GM23338 (cell line): ENCODE results near the gene EIF4E3. TPM values are rescaled to one million over a fixed set of nuclear protein-coding genes. Genes with fewer than 3 reads are reported as not detected.

Experiments used
- ATAC-seq: fragments of 200-7000 bp; cut with Tn5 transposase; 3 replicates; pipeline ENCODE4 v1.9.1; 2020
- DNase-seq: peaks from one replicate; pipeline ENCODE4 v3.0.0-alpha.2; 2015; ENCODE audit warnings: low spot score
- H2AFZ ChIP-seq: fragments of 200-600 bp; sonication (generic); 2 replicates; pipeline ENCODE4 v1.8.0; 2016; ENCODE audit warnings: antibody characterized with exemption, mild to moderate bottlenecking, moderate library complexity
- H3F3A ChIP-seq: fragments of 200-600 bp; sonication (generic); replicated peaks from 2 replicates; pipeline ENCODE4 v1.8.0; 2017; ENCODE audit warnings: antibody characterized with exemption, mixed run types, low read depth
- H3K27ac ChIP-seq: fragments of 200-600 bp; sonication (generic); 2 replicates; pipeline ENCODE4 v1.6.1; 2016; ENCODE audit warnings: low read depth
- H3K27me3 ChIP-seq: fragments of 200-600 bp; sonication (generic); 2 replicates; pipeline ENCODE4 v1.8.0; 2016; ENCODE audit warnings: mild to moderate bottlenecking, mixed run types, moderate library complexity; ENCODE audit not compliant: insufficient read depth
- H3K36me3 ChIP-seq: fragments of 200-600 bp; sonication (generic); 2 replicates; pipeline ENCODE4 v1.8.0; 2016; ENCODE audit warnings: mild to moderate bottlenecking; ENCODE audit not compliant: insufficient read depth
- H3K4me1 ChIP-seq: fragments of 200-600 bp; sonication (generic); 2 replicates; pipeline ENCODE4 v1.8.0; 2016; ENCODE audit warnings: mild to moderate bottlenecking, moderate library complexity; ENCODE audit not compliant: insufficient read depth
- H3K4me2 ChIP-seq: fragments of 200-600 bp; sonication (generic); 2 replicates; pipeline ENCODE4 v1.7.1; 2017; ENCODE audit warnings: mixed run types
- H3K4me3 ChIP-seq: fragments of 200-600 bp; sonication (generic); 2 replicates; pipeline ENCODE4 v1.6.1; 2016; ENCODE audit warnings: mixed run types
- H3K79me2 ChIP-seq: fragments of 200-600 bp; sonication (generic); replicated peaks from 2 replicates; pipeline ENCODE4 v1.8.0; 2017; ENCODE audit warnings: mild to moderate bottlenecking; ENCODE audit not compliant: insufficient read depth
- H3K9me2 ChIP-seq: fragments of 200-600 bp; sonication (generic); 2 replicates; pipeline ENCODE4 v1.8.0; 2017; ENCODE audit not compliant: insufficient read depth
- H4K20me1 ChIP-seq: fragments of 200-600 bp; sonication (generic); replicated peaks from 2 replicates; pipeline ENCODE4 v1.8.0; 2017; ENCODE audit warnings: mild to moderate bottlenecking; ENCODE audit not compliant: insufficient read depth
- H3K27ac Mint-ChIP-seq: 2 replicates; pipeline ENCODE4 v1.8.0; 2020; ENCODE audit warnings: inconsistent platforms, mild to moderate bottlenecking, moderate library complexity, mixed read lengths
- H3K27me3 Mint-ChIP-seq: 3 replicates; pipeline ENCODE4 v1.8.0; 2022; ENCODE audit warnings: low read depth, mild to moderate bottlenecking, moderate library complexity, mixed read lengths, inconsistent platforms; ENCODE audit not compliant: insufficient read depth, poor library complexity
- H3K36me3 Mint-ChIP-seq: 3 replicates; pipeline ENCODE4 v1.8.0; 2021; ENCODE audit warnings: low read depth, mild to moderate bottlenecking, inconsistent platforms, moderate library complexity, mixed read lengths
- H3K4me1 Mint-ChIP-seq: 3 replicates; pipeline ENCODE4 v1.8.0; 2020; ENCODE audit warnings: mild to moderate bottlenecking, inconsistent platforms, mixed read lengths
- H3K4me3 Mint-ChIP-seq: 3 replicates; pipeline ENCODE4 v1.8.0; 2021; ENCODE audit warnings: moderate library complexity, mild to moderate bottlenecking, inconsistent platforms, mixed read lengths
- H3K9me3 Mint-ChIP-seq: 3 replicates; pipeline ENCODE4 v1.8.0; 2020; ENCODE audit warnings: moderate library complexity, mild to moderate bottlenecking, inconsistent platforms, mixed read lengths
- CREB1 ChIP-seq: fragments of 250-450 bp; sonication (Bioruptor Pico); IDR thresholded peaks from 2 replicates; pipeline ENCODE4 v1.5.0; 2020; ENCODE audit warnings: low read depth, mild to moderate bottlenecking, moderate library complexity
- CTCF ChIP-seq, 2 experiments: fragments of 200-600 bp in 1 of 2; sonication (generic) in 1 of 2; conservative IDR thresholded peaks; 2 replicates each; pipeline versions ENCODE4 v1.5.1 to v1.6.1; 2016 to 2017; ENCODE audit warnings: antibody characterized with exemption in 2 of 2, low read depth in 2 of 2, mild to moderate bottlenecking in 2 of 2, moderate library complexity in 1 of 2
- EZH2 ChIP-seq: fragments of 200-600 bp; sonication (generic); IDR thresholded peaks from one replicate; pipeline ENCODE4 v1.8.0; 2017; ENCODE audit warnings: antibody characterized with exemption, mild to moderate bottlenecking, low read depth; ENCODE audit not compliant: unreplicated experiment
- EZH2phosphoT487 ChIP-seq: fragments of 200-600 bp; sonication (generic); IDR thresholded peaks from one replicate; pipeline ENCODE4 v1.8.1; 2018; ENCODE audit warnings: antibody characterized with exemption; ENCODE audit not compliant: unreplicated experiment
- JUNB ChIP-seq: IDR thresholded peaks from one replicate; pipeline ENCODE4 v1.6.1; 2016; ENCODE audit warnings: antibody characterized with exemption; ENCODE audit not compliant: unreplicated experiment
- NANOG ChIP-seq: IDR thresholded peaks from 2 replicates; pipeline ENCODE4 v1.6.1; 2016; ENCODE audit warnings: antibody characterized with exemption, borderline replicate concordance
- POLR2AphosphoS5 ChIP-seq: IDR thresholded peaks from 2 replicates; pipeline ENCODE4 v1.6.1; 2016; ENCODE audit warnings: antibody characterized with exemption, low read depth
- REST ChIP-seq: IDR thresholded peaks from one replicate; pipeline ENCODE4 v1.6.1; 2018; ENCODE audit warnings: antibody characterized with exemption; ENCODE audit not compliant: unreplicated experiment
- STAT1 ChIP-seq: IDR thresholded peaks from one replicate; pipeline ENCODE4 v1.6.1; 2016; ENCODE audit warnings: antibody characterized with exemption; ENCODE audit not compliant: unreplicated experiment
- ZNF114 ChIP-seq: fragments of 250-450 bp; sonication (Bioruptor Pico); IDR thresholded peaks from 2 replicates; pipeline ENCODE4 v1.5.0; 2020; ENCODE audit warnings: mild to moderate bottlenecking, moderate library complexity
- ZNF331 ChIP-seq: fragments of 250-450 bp; sonication (Bioruptor Pico); IDR thresholded peaks from 2 replicates; pipeline ENCODE4 v1.5.0; 2020; ENCODE audit warnings: low read depth, mild to moderate bottlenecking, moderate library complexity
- ZNF462 ChIP-seq: fragments of 250-450 bp; sonication (Bioruptor Pico); IDR thresholded peaks from 2 replicates; pipeline ENCODE4 v1.5.0; 2020; ENCODE audit warnings: mild to moderate bottlenecking, moderate library complexity
- polyA plus RNA-seq: library from polyadenylated mRNA; unstranded; fragments of >200 nt; fragmentation: Nextera tagmentation; extraction: Ambion mirVana; gene quantifications from 2 replicates; pipeline ENCODE4 v1.2.1, GENCODE V29; 2016
- total RNA-seq: library from RNA; depleted of rRNA; stranded (reverse); fragments of >200 nt; shearing (Covaris generic); gene quantifications from 2 replicates; pipeline ENCODE4 v1.2.3, GENCODE V29; 2014
- TF ChIP-seq, protein P1 (sequence below): IDR thresholded peaks from 2 replicates; pipeline ENCODE4 v1.6.1; 2016; ENCODE audit warnings: antibody characterized with exemption

Gene EIF4E3
- total and polyA plus RNA-seq, 2 experiments from 2014 or later, result 6.0 to 9.7 TPM

GRCh38 chr3:71657831-71658530 lies 67.2 kb downstream of the EIF4E3 start:
- Mint-ChIP-seq H3K4me1 (peaks cover 24% of the 10 kb centered on the region), H3K27ac (no peak overlapping the region), H3K27me3 (peaks cover 8% of the 10 kb centered on the region), H3K9me3 (no peaks in the 10 kb centered on the region), H3K4me3 (no peak overlapping the region), H3K36me3 (no peaks in the 10 kb centered on the region)
- no peaks in the 10 kb centered on the region for H3K36me3 ChIP-seq
- no peaks in the 10 kb centered on the region for H3K27me3 ChIP-seq
- no peaks in the 10 kb centered on the region for H3K9me2 ChIP-seq
- TF ChIP-seq STAT1, result no peak
- TF ChIP-seq, protein P1, sequence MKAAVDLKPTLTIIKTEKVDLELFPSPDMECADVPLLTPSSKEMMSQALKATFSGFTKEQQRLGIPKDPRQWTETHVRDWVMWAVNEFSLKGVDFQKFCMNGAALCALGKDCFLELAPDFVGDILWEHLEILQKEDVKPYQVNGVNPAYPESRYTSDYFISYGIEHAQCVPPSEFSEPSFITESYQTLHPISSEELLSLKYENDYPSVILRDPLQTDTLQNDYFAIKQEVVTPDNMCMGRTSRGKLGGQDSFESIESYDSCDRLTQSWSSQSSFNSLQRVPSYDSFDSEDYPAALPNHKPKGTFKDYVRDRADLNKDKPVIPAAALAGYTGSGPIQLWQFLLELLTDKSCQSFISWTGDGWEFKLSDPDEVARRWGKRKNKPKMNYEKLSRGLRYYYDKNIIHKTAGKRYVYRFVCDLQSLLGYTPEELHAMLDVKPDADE, result no peak
- TF ChIP-seq JUNB, result no peak
- no peak for TF ChIP-seq EZH2
- no peak for TF ChIP-seq CREB1 (CRISPR knock-in tag)
- TF ChIP-seq ZNF462, result no peak
- TF ChIP-seq ZNF114 (CRISPR knock-in tag), result no peak
- no peak for TF ChIP-seq CTCF (conservative IDR thresholded peaks at IDR 0.05; ENCODE audit: low read depth in 2 of 2)
- TF ChIP-seq REST, result no peak
- TF ChIP-seq ZNF331, result no peak
- TF ChIP-seq POLR2AphosphoS5, result no peak
- TF ChIP-seq NANOG, result no peak
- no peak for TF ChIP-seq EZH2phosphoT487
- H3K79me2 ChIP-seq, result no peaks in the 10 kb centered on the region
- no peaks in the 10 kb centered on the region for H4K20me1 ChIP-seq
- no peak overlapping the region for H2AFZ ChIP-seq
- ATAC-seq (no peak), DNase-seq (no peak)
- peaks cover 19% of the 10 kb centered on the region for H3K4me1 ChIP-seq
- no peaks in the 10 kb centered on the region for H3F3A ChIP-seq
- H3K4me3 ChIP-seq, result no peak overlapping the region
- no peak overlapping the region for H3K27ac ChIP-seq
- no peak overlapping the region for H3K4me2 ChIP-seq
